Glutamatergic neuron (in vitro differentiated cells): ENCODE measurements around the gene POLD2. TPM values are rescaled to one million over a fixed set of nuclear protein-coding genes. Genes with fewer than 3 reads are reported as not detected.

Experiments
- DNase-seq: peaks from one replicate; pipeline ENCODE4 v3.0.0; 2022
- H3K27ac Mint-ChIP-seq: one replicate; pipeline ENCODE4 v1.8.0; 2020; ENCODE audit warnings: mild to moderate bottlenecking, mixed read lengths, inconsistent platforms; ENCODE audit not compliant: unreplicated experiment
- H3K27me3 Mint-ChIP-seq: one replicate; pipeline ENCODE4 v1.8.0; 2020; ENCODE audit warnings: mild to moderate bottlenecking, moderate library complexity, mixed read lengths, inconsistent platforms; ENCODE audit not compliant: unreplicated experiment
- H3K36me3 Mint-ChIP-seq: one replicate; pipeline ENCODE4 v1.8.0; 2020; ENCODE audit warnings: mild to moderate bottlenecking, mixed read lengths, inconsistent platforms; ENCODE audit not compliant: unreplicated experiment
- H3K4me1 Mint-ChIP-seq: one replicate; pipeline ENCODE4 v1.8.0; 2020; ENCODE audit warnings: mild to moderate bottlenecking, low read depth, mixed read lengths, inconsistent platforms; ENCODE audit not compliant: unreplicated experiment
- H3K4me3 Mint-ChIP-seq: one replicate; pipeline ENCODE4 v1.8.0; 2020; ENCODE audit warnings: mild to moderate bottlenecking, mixed read lengths, inconsistent platforms; ENCODE audit not compliant: unreplicated experiment
- H3K9me3 Mint-ChIP-seq: one replicate; pipeline ENCODE4 v1.8.0; 2020; ENCODE audit warnings: mild to moderate bottlenecking, moderate library complexity, mixed read lengths, inconsistent platforms; ENCODE audit not compliant: unreplicated experiment
- CTCF ChIP-seq: fragments of 200-600 bp; sonication (generic); IDR thresholded peaks from one replicate; pipeline ENCODE4 v1.5.0; 2021; ENCODE audit not compliant: partially characterized antibody, unreplicated experiment
- total RNA-seq: library from RNA; stranded (reverse); fragmentation: NEBNext Ultra II Directional; extraction: Animal tissue kit (Norgen Biotek cat#: 25700); gene quantifications from one replicate; pipeline ENCODE4 v1.2.1, GENCODE V29; 2021; ENCODE audit not compliant: unreplicated experiment

POLD2 gene
- total RNA-seq, 1 donor from 2014 or later = 71.2 TPM

GRCh38 chr7:44096326-44096881 is 26.9 kb downstream of the POLD2 start:
- H3K27ac Mint-ChIP-seq = no peak overlapping the region
- TF ChIP-seq CTCF = no peak
- H3K36me3 Mint-ChIP-seq = no peaks in the 10 kb centered on the region
- H3K27me3 Mint-ChIP-seq = peaks cover 4% of the 10 kb centered on the region
- H3K9me3 Mint-ChIP-seq = no peaks in the 10 kb centered on the region
- DNase-seq = no peak
- no peak overlapping the region for H3K4me3 Mint-ChIP-seq
- peaks cover 10% of the 10 kb centered on the region for H3K4me1 Mint-ChIP-seq

GRCh38 chr7:44095781-44096180 is 27.6 kb downstream of the POLD2 start:
- Mint-ChIP-seq H3K4me3 (no peak overlapping the region), H3K27ac (no peak overlapping the region), H3K4me1 (peaks cover 10% of the 10 kb centered on the region), H3K36me3 (no peaks in the 10 kb centered on the region), H3K27me3 (peaks cover 4% of the 10 kb centered on the region), H3K9me3 (peaks cover 2% of the 10 kb centered on the region)
- no peak for TF ChIP-seq CTCF
- DNase-seq = no peak

GRCh38 chr7:44094883-44095592 is 28.3 kb downstream of the POLD2 start:
- peaks cover 4% of the 10 kb centered on the region for H3K27me3 Mint-ChIP-seq
- peaks cover 2% of the 10 kb centered on the region for H3K9me3 Mint-ChIP-seq
- no peak overlapping the region for H3K4me3 Mint-ChIP-seq
- no peak overlapping the region for H3K27ac Mint-ChIP-seq
- H3K4me1 Mint-ChIP-seq = peaks cover 7% of the 10 kb centered on the region
- H3K36me3 Mint-ChIP-seq = no peaks in the 10 kb centered on the region
- no peak for TF ChIP-seq CTCF
- no peak for DNase-seq

- no peak overlapping the region for H3K4me3 Mint-ChIP-seq
These were observed 29.0 kb downstream of the POLD2 start for GRCh38 chr7:44094365-44094764.

More at GRCh38 chr7:44094365-44094764, 29.0 kb downstream of the POLD2 start:
- Mint-ChIP-seq H3K27ac (no peak overlapping the region), H3K36me3 (no peaks in the 10 kb centered on the region), H3K9me3 (peaks cover 2% of the 10 kb centered on the region), H3K27me3 (peaks cover 4% of the 10 kb centered on the region), H3K4me1 (peaks cover 3% of the 10 kb centered on the region)
- TF ChIP-seq CTCF = no peak
- no peak for DNase-seq
